Natural killer cell (primary cell): ENCODE measurements around the gene KRTAP10-8. TPM values are rescaled to one million over a fixed set of nuclear protein-coding genes. Genes with fewer than 3 reads are reported as not detected.

Experiments
- ATAC-seq, 3 donors: fragments of 150-1000 bp in 2 of 3; fragments of 200-7000 bp in 1 of 3; cut with Tn5 transposase; 1 replicate in 1 of 3; 2 replicates in 2 of 3; pipeline ENCODE4 v1.10.0; 2021; ENCODE audit warnings: mild to moderate bottlenecking in 2 of 3, moderate library complexity in 2 of 3
- DNase-seq, 2 donors: peaks; one replicate each; pipeline versions ENCODE4 v3.0.0 to v3.0.0-alpha.2; 2013 to 2021; ENCODE audit warnings: mixed read lengths in 1 of 2
- H3K27ac ChIP-seq: one replicate; pipeline ENCODE4 v1.5.1; 2013; ENCODE audit warnings: mild to moderate bottlenecking, low read length
- H3K27me3 ChIP-seq: one replicate; pipeline ENCODE4 v1.6.1; 2013; ENCODE audit warnings: low read length; ENCODE audit not compliant: control insufficient read depth, insufficient read depth
- H3K36me3 ChIP-seq: one replicate; pipeline ENCODE4 v1.6.1; 2013; ENCODE audit warnings: low read length; ENCODE audit not compliant: control insufficient read depth, insufficient read depth
- H3K4me1 ChIP-seq: one replicate; pipeline ENCODE4 v1.6.1; 2013; ENCODE audit warnings: low read length; ENCODE audit not compliant: control insufficient read depth, insufficient read depth
- H3K4me3 ChIP-seq: one replicate; pipeline ENCODE4 v1.5.1; 2013; ENCODE audit warnings: low read length
- H3K9me3 ChIP-seq: one replicate; pipeline ENCODE4 v1.6.1; 2013; ENCODE audit warnings: low read length; ENCODE audit not compliant: control insufficient read depth, insufficient read depth
- H3K27ac Mint-ChIP-seq, 2 donors: one replicate each; pipeline ENCODE4 v1.8.0; 2022; ENCODE audit warnings: mild to moderate bottlenecking in 2 of 2, mixed read lengths in 2 of 2, moderate library complexity in 1 of 2
- H3K27me3 Mint-ChIP-seq, 2 donors: one replicate each; pipeline ENCODE4 v1.8.0; 2022; ENCODE audit warnings: low read depth in 2 of 2, mixed read lengths in 2 of 2
- H3K36me3 Mint-ChIP-seq: one replicate; pipeline ENCODE4 v1.8.0; 2022; ENCODE audit warnings: mixed read lengths
- H3K4me1 Mint-ChIP-seq, 2 donors: one replicate each; pipeline ENCODE4 v1.8.0; 2022; ENCODE audit warnings: mixed read lengths in 2 of 2
- H3K4me3 Mint-ChIP-seq: one replicate; pipeline ENCODE4 v1.8.0; 2022; ENCODE audit warnings: mild to moderate bottlenecking, moderate library complexity, mixed read lengths
- H3K9me3 Mint-ChIP-seq, 2 donors: one replicate each; pipeline ENCODE4 v1.8.0; 2022; ENCODE audit warnings: mixed read lengths in 2 of 2
- WGBS: methylation state at CpG from one replicate; pipeline ENCODE4 v1.1.7; 2013; ENCODE audit warnings: missing lambda C conversion rate; ENCODE audit not compliant: insufficient coverage; 5-methylcytosine and 5-hydroxymethylcytosine counted together
- intact Hi-C: fragments of 100-400 bp; cut with micrococcal nuclease; formaldehyde crosslinking; loops from one replicate; pipeline ENCODE4 v1.14.2; 2022
- total RNA-seq, 4 donors: library from RNA; stranded (reverse); fragments of 120-200 nt in 1 of 4; gene quantifications; one replicate each; pipeline versions ENCODE4 v1.2.3 to v1.2.4, GENCODE V29; 2013 to 2022
- TF ChIP-seq, protein P1 (sequence below): fragments of 200-600 bp; IDR thresholded peaks from one replicate; pipeline ENCODE4 v1.8.0; 2022; ENCODE audit warnings: antibody characterized with exemption

The KRTAP10-8 gene
- total RNA-seq, 3 donors from 2014 or later (not counting 1 experiment from before 2014, with no cell fraction given): not detected

- ATAC-seq (no peak), DNase-seq (no peak)
- Mint-ChIP-seq H3K9me3 (peaks cover 2 to 14% of the 10 kb centered on the region in 2 donors), H3K4me1 (peaks cover 10 to 27% of the 10 kb centered on the region in 2 donors), H3K27me3 (peaks cover 8 to 13% of the 10 kb centered on the region in 2 donors), H3K36me3 (peaks cover 15% of the 10 kb centered on the region), H3K27ac (no peak overlapping the region), H3K4me3 (no peak overlapping the region)
- no peak overlapping the region for H3K4me3 ChIP-seq
- intact Hi-C loops: no loop called here
- peaks cover 27% of the 10 kb centered on the region for H3K9me3 ChIP-seq
- no peak overlapping the region for H3K27ac ChIP-seq
- no peaks in the 10 kb centered on the region for H3K36me3 ChIP-seq
- TF ChIP-seq, protein P1, sequence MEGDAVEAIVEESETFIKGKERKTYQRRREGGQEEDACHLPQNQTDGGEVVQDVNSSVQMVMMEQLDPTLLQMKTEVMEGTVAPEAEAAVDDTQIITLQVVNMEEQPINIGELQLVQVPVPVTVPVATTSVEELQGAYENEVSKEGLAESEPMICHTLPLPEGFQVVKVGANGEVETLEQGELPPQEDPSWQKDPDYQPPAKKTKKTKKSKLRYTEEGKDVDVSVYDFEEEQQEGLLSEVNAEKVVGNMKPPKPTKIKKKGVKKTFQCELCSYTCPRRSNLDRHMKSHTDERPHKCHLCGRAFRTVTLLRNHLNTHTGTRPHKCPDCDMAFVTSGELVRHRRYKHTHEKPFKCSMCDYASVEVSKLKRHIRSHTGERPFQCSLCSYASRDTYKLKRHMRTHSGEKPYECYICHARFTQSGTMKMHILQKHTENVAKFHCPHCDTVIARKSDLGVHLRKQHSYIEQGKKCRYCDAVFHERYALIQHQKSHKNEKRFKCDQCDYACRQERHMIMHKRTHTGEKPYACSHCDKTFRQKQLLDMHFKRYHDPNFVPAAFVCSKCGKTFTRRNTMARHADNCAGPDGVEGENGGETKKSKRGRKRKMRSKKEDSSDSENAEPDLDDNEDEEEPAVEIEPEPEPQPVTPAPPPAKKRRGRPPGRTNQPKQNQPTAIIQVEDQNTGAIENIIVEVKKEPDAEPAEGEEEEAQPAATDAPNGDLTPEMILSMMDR: no peak
- peaks cover 23% of the 10 kb centered on the region for H3K4me1 ChIP-seq
- 92% methylated on average over 26 of the region's 26 CpGs for WGBS
- H3K27me3 ChIP-seq: no peaks in the 10 kb centered on the region
These were observed 1.7 kb downstream of the KRTAP10-8 start for GRCh38 chr21:44613386-44614155.

GRCh38 chr21:44614161-44614631 is 2.3 kb downstream of the KRTAP10-8 start:
- Mint-ChIP-seq H3K36me3 (peaks cover 13% of the 10 kb centered on the region), H3K4me3 (no peak overlapping the region), H3K27ac (no peak overlapping the region), H3K9me3 (peaks cover 0 to 14% of the 10 kb centered on the region in 2 donors), H3K27me3 (peaks cover 5 to 6% of the 10 kb centered on the region in 2 donors), H3K4me1 (peaks cover 16 to 33% of the 10 kb centered on the region in 2 donors)
- no peaks in the 10 kb centered on the region for H3K36me3 ChIP-seq
- intact Hi-C loops: no loop called here
- TF ChIP-seq, protein P1: no peak
- H3K27me3 ChIP-seq: no peaks in the 10 kb centered on the region
- DNase-seq (no peak), ATAC-seq (no peak)
- H3K4me1 ChIP-seq: peaks cover 29% of the 10 kb centered on the region
- H3K27ac ChIP-seq: no peak overlapping the region
- peaks cover 27% of the 10 kb centered on the region for H3K9me3 ChIP-seq
- H3K4me3 ChIP-seq: no peak overlapping the region
- WGBS: 85% methylated on average over 20 of the region's 20 CpGs

DNA sequence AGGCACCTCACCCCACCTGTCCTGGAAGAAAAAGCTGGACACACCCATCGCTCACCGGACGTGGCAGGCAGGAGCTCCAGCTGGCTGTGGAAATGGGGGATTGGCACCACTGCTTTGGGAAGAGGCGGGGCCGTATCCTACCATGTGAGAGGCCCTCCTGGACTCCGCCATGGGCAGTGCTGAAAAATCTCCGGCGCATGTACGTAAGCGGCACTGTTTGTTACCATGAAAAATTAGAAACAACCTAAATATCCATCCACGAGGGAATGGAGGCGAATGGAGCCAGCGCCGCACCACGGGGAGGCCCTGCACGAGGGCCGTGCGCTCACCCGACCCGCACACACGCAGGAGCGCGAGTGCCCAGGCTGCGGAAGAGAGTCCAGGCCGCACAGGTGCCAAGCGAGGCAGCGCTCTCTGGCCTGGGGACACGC is 3.1 kb downstream of the KRTAP10-8 start:
- Histone ChIP-seq H3K36me3 (no peaks in the 10 kb centered on the region), H3K27me3 (no peaks in the 10 kb centered on the region), H3K4me1 (peaks cover 31% of the 10 kb centered on the region), H3K4me3 (no peak overlapping the region), H3K27ac (no peak overlapping the region), H3K9me3 (peaks cover 23% of the 10 kb centered on the region)
- 95% methylated on average over 28 of the region's 28 CpGs for whole genome bisulfite sequencing
- ATAC-seq: no peak
- Mint-ChIP-seq H3K4me3 (no peak overlapping the region), H3K27me3 (peaks cover 0 to 2% of the 10 kb centered on the region in 2 donors), H3K27ac (no peak overlapping the region), H3K4me1 (peaks cover 24 to 41% of the 10 kb centered on the region in 2 donors), H3K9me3 (peaks cover 2 to 15% of the 10 kb centered on the region in 2 donors), H3K36me3 (peaks cover 13% of the 10 kb centered on the region)
- TF ChIP-seq, protein P1: no peak
- intact Hi-C loops: no loop called here
- no peak for DNase-seq
